GM21526 (cell line): ENCODE data around the gene CCL16.

Experiments
- ATAC-seq: cut with Tn5 transposase; IDR thresholded peaks from one replicate; pipeline ENCODE4 v1.9.1; 2021; ENCODE audit warnings: moderate library complexity; ENCODE audit not compliant: unreplicated experiment, low FRiP score

Gene CCL16

GRCh38 chr17:35988164-35988563 lies 6.9 kb upstream of the CCL16 start:
- no peak for ATAC-seq

GRCh38 chr17:35986643-35987042 lies 5.3 kb upstream of the CCL16 start, which contains the start of gene CCL14:
TSS of gene CCL14 (minus strand) at chr17:35986729. CDS start at chr17:35986649, 80 bp downstream.
- ATAC-seq: no peak

DNA sequence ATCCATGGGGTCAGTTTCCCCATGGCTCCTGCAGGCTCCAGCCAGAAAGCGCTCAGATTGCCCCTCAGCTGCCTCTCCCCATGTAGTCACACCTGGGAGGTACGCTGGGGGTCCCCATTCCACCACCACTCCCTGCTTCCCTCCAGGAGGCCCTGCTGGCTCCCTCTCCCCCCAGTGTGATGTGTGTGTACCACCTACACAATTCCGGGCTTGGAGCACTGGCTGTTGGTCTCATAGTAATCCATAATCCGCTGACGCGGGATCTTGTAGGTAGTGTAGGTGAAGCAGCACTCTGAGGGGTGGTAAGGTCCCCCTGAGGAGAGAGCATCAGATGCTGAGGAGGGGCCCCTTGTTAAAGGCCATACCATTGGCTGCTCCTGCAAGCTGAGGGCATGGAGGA lies 2.8 kb upstream of the CCL16 start:
- no peak for ATAC-seq

DNA sequence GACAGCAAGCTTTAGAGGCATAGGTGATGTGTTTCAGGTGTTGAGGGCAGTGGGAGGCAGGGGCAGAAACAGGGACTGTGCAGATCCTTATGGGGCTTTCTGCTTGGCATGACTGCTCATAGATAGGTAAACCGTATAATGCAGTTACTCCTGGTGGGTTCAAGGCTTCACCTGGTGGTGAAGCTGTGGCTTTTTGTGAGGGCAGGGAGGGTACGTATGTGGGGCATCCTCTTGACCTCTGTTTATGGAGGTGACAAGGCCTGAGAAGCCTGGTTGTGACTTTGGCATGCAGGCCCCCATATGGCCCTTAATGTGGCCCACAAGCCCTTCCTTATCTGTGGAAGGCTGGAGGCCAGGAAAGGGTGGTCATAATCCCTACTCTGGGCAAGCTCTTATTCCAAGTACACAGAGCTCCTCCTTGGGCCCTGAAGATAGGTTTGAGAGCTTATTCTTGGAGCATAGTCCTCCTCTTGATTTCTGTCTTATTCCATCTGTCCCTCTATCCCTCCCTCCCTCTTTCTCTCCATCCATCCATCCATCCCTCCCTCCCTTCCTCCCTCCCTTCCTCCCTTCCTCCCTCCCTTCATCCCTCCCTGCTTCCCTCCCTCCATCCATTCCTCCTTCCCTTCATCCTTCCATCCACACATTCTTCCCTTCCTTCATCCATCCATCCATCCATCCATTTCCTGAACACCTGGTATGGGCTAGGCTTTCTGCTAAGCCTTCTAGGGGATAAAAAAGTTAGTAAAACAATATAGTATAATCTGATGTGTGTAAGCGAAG lies 1.3 kb upstream of the CCL16 start:
- ATAC-seq: no peak

- ATAC-seq: no peak
Observed at GRCh38 chr17:35981908-35982330, 622 bp upstream of the CCL16 start.

DNA sequence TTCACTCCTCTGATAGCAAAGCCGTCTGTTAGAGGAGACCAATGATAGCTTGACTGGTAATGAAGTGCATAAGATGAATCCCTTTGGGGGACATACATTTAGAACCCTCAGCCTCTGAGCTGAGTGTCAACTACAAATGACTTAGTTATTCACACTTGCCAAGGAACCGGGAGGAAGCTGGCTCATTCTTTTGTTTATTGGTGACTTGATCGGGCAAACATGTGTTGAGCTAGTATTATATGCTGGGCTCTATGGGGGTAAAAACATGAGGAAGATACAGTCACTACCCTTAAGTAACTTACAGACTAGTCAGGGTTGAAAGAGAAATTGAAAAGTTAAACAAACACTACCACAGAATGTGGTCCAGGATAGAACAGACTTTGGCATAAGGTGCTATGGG lies 3.0 kb downstream of the CCL16 start:
- no peak for ATAC-seq

DNA sequence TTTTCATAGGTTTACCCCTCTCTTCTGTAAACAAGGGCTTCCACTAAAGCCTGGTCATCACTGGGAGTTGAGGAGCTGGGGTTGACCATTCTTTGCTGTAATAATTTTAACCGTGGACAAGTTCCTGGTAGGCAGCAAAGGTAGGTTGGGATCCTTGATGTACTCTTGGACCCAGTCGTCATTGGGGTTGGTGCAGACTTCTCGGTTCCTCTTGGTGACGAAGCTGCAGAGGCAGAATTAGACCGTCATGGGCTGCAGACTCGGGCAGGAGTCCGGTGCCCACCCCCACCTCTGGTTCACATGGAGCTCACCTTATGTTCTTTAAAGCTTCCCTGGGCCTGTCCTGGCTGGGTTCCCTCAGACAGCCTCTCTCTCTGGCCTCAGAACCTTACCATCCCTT lies 3.8 kb downstream of the CCL16 start:
- ATAC-seq: no peak

DNA sequence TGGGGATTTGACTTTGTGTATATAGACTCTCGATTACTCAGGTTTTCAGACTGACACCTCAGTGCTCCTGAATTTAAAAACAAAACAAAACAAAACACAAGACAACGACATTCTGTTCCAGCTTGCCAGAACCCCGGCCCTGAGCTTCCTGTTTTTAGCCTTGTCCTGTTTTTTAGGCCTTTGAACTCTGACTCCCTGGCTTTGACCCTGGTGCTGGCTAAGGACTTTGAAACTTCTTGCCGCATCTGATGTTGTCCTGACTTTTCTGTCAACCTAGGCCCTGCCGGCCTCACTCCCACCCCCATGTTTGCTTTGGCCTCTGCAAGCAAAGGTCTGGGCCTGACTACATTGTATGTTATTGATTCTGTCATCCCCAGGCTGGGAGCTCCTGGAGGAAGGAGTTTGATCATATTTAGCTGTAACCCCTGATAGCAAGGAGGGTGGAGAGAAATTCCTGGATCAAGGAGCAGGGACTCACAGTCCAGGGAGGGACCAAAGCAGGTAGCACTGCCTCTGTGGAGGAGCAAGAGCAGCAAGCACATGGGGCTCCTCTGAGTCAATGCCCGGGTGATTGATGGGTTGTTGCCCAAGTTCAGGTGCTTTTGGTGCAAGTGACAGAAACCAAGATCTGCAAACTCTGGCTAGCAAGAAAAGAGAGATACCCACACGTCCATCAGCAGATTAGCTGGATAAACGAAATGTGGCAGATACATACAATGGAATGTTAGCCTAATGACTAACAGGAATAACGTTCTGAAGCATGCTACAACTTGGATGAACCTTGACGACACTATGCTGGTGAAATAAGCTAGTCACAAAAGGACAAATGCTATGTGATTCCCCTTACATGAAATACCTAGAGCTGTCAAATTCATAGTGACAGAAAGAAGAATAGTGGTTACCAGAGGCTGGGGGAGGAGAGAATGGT lies 7.7 kb downstream of the CCL16 start:
- ATAC-seq: no peak

DNA sequence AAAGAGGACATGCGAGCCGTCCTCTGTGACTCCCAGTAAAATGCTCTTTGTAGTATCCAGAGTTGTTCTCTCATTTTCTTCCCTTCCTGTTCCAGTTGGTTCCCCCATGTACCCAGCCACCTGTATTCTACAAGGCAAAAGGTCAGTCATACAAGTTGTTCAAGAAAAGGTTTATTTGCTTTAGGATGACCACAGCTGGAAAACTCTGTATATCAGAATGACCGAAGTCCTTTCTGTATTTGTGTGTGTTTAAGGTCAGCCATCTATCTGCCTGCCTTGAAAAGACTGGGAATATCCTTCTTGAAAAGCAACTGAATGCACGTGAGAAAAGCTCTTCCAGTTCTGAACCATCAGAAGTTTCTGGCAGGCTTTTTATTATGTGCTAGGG lies 8.4 kb downstream of the CCL16 start:
- ATAC-seq: no peak

DNA sequence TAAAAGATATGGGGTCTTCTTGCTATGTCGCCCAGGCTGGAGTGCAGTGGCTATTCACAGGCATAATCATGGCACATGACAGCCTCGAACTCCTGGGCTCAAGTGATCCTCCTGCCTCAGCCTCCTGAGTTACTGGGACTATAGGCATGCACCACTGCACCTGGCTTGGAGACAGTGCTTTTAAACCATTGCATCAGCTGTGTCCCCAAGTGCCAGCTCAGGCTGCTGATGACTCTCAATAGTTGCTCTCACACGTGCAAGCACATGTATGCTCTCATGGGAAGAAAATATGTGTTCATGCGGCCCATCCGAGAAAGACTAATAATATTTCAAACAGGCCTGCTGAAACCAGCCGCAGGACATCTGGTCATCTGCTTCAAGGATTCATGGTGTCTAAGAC lies 8.8 kb downstream of the CCL16 start:
- no peak for ATAC-seq

DNA sequence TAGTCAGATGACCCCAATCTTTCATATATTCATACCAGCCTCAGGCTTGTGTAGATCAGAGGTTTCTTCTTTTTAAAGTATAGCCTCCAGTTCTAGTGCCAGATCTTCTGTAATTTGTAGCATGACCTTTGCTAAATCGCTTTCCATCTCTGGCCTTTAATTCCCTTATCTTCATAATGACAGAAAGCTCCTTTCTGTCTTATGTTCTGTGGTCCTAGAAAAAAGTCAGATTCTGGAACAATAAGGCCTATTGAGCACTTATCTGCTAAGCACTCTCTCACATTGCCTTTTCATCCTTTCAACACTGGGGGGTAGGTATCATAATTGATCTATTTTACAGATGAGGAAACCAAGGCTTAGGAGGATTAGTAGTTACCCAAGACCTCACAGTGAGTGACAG lies 9.2 kb downstream of the CCL16 start:
- ATAC-seq: no peak

- no peak for ATAC-seq
Observed at GRCh38 chr17:35969558-35970380, 11.5 kb downstream of the CCL16 start.

DNA sequence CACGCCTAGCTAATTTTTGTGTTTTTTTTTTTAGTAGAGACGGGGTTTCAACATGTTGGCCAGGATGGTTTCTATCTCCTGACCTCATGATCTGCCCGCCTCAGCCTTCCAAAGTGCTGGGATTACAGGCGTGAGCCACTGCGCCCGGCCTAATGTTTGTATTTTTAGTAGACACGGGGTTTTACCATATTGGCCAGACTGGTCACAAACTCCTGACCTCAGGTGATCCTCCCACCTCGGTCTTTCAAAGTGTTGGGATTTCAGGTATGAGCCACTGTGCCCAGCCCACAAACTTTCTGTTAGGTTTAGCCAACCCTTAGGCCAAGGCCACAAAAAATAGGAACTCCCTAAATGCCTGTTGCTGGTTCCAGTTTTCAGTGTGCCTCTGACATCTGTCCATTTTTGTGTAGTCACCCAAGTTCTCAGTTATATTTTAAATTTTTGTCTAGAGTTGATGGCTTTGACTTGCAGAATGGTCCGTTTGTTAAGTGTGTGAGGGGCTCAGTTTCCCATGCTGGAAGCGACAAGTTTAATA lies 12.7 kb downstream of the CCL16 start:
- ATAC-seq: no peak

GRCh38 chr17:35965272-35965671 lies 16.0 kb downstream of the CCL16 start:
- ATAC-seq: no peak

- ATAC-seq: no peak
Observed at GRCh38 chr17:35963663-35964062, 17.6 kb downstream of the CCL16 start.

DNA sequence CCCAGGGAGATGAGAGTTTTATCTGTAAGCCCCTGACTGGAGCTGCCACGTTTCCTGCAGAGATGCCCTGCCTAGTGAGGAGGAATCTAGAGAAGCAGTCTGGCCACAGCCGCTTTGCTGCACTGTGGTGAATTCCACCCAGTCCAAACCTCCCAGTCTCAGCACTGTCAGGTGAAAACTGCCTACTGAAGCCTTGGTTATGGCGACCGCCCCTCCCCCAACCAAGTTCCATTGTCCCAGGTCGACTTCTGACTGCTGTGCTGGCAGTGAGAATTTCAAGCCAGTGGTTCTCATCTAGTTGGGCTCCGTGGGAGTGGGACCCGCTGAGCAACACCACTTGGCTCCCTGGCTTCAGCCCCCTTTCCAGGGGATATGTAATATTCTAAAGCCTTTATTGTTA lies 27.6 kb downstream of the CCL16 start:
- ATAC-seq: no peak

- ATAC-seq: no peak
Observed at GRCh38 chr17:35949401-35949800, 31.9 kb downstream of the CCL16 start.

DNA sequence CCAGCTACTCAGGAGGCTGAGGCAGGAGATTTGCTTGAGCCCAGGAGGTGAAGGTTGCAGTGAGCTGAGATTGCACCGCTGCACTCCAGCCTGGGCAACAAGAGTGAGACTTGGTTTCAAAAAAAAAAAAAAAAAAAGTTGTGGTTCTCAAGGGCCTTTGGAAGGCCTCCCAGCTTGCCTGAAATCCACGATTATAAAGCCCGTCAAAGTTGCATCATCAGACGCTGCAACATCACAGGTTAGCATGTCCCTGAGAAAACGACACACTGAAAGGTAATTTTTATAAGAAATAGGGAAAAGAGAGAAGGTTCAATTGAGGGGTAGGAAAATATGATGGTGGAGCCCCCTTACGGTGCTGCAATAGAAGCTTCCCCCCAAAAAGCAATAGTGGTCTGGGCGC lies 33.2 kb downstream of the CCL16 start:
- ATAC-seq: no peak

DNA sequence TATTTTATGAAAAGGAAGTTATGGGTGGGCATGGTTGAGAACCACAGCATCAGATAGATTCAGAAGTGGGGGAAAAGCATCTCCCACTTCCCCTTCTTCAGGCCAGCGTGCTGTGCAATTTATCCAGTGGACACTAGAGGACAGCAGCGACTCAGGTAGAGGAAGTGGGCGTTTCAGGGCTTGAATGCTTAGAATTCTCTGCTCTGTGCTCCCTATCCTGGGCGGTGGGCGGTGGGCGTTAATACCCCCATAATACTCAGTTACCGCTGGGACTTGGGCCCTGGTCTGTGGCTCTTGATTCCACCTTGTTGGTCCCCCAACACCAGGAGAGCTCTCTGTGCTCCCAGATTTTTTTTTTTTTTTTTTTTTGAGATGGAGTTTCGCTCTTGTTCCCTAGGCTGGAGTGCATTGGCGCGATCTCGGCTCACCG lies 34.1 kb downstream of the CCL16 start:
- no peak for ATAC-seq

- ATAC-seq: no peak
Observed at GRCh38 chr17:35944151-35944550, 37.1 kb downstream of the CCL16 start.
